ENCODE results near the gene DNASE1L2. TPM values are rescaled to one million over a fixed set of nuclear protein-coding genes. Genes with fewer than 3 reads are reported as not detected.

DNASE1L2 gene
- total RNA-seq, 1 experiment from 2014 or later: 1.5 TPM

- BruUV-seq (replicated peaks): no TSS peak
- H3K36me3 Mint-ChIP-seq (ENCODE audit: insufficient read depth, unreplicated experiment): no peaks in the 10 kb centered on the region
- no peak for DNase-seq (ENCODE audit: unreplicated experiment)
- H3K9me3 Mint-ChIP-seq (ENCODE audit: unreplicated experiment): no peaks in the 10 kb centered on the region
- no peaks in the 10 kb centered on the region for H3K27me3 Mint-ChIP-seq (ENCODE audit: insufficient read depth, unreplicated experiment)
- intact Hi-C loops (cut with micrococcal nuclease): no loop called here
- ChIA-PET CTCF (no interaction called here), POLR2A (interaction anchor here (0.6 to 1.1 kb wide), 3 partner anchors 16 to 393 kb away, joined by 3 read pairs; no protein-coding TSS in a partner anchor)
- TF ChIP-seq, protein P1, sequence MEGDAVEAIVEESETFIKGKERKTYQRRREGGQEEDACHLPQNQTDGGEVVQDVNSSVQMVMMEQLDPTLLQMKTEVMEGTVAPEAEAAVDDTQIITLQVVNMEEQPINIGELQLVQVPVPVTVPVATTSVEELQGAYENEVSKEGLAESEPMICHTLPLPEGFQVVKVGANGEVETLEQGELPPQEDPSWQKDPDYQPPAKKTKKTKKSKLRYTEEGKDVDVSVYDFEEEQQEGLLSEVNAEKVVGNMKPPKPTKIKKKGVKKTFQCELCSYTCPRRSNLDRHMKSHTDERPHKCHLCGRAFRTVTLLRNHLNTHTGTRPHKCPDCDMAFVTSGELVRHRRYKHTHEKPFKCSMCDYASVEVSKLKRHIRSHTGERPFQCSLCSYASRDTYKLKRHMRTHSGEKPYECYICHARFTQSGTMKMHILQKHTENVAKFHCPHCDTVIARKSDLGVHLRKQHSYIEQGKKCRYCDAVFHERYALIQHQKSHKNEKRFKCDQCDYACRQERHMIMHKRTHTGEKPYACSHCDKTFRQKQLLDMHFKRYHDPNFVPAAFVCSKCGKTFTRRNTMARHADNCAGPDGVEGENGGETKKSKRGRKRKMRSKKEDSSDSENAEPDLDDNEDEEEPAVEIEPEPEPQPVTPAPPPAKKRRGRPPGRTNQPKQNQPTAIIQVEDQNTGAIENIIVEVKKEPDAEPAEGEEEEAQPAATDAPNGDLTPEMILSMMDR (IDR thresholded peaks at IDR 0.05; ENCODE audit: unreplicated experiment): no peak
- no peak overlapping the region for H3K4me3 Mint-ChIP-seq (ENCODE audit: unreplicated experiment)
- H3K4me1 Mint-ChIP-seq (ENCODE audit: insufficient read depth, unreplicated experiment): no peaks in the 10 kb centered on the region
- no peak overlapping the region for H3K27ac Mint-ChIP-seq (ENCODE audit: low read depth, unreplicated experiment)
Measured at GRCh38 chr16:2189252-2189893, 46.9 kb upstream of the DNASE1L2 start.

GRCh38 chr16:2190002-2190658 lies 46.1 kb upstream of the DNASE1L2 start:
- BruUV-seq (replicated peaks): no TSS peak
- H3K4me1 Mint-ChIP-seq (ENCODE audit: insufficient read depth, unreplicated experiment): no peaks in the 10 kb centered on the region

DNA sequence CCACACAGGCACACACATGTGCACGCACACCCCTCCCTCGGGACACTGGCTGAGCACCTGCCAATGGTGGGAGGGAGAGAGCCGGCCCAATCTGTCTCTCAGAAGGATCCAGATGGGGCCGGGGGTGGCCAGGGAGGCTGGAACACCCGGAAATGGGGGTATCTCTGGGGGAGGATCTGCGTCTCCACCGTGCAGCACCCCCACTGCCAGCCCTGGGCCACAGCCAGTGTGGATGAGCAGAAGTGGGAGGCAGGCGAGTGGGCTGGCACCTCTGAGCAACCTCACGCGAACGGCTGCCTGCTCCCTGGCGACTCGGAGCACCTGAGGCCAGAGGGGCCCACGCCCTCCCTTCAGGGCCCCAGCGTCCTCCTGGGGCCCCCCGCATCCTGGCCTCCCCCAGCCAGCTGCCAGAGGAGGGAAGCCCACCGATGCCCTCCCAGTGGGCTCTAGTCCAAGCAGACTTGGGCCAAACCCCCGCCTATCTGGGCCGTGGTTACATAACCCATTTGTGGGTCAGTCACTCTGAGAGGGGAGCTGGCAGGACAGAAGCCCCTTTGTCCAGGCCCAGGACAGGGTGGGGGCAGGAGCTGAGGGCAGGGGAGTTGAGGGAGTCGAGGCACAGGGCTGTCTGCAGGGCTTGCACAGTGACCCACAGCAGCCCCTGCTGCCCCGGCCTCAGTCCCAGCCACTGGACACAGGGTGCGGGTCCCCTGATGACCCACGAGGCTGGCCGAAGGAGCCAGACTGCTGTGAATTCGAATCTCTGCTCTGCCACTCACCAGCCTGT lies 45.4 kb upstream of the DNASE1L2 start:
- no peak for DNase-seq (ENCODE audit: unreplicated experiment)

More at GRCh38 chr16:2190002-2190658, 46.1 kb upstream of the DNASE1L2 start:
- CTCF ChIA-PET: no interaction called here
- Mint-ChIP-seq H3K27ac (ENCODE audit: low read depth, unreplicated experiment) (no peak overlapping the region), H3K36me3 (ENCODE audit: insufficient read depth, unreplicated experiment) (no peaks in the 10 kb centered on the region), H3K27me3 (ENCODE audit: insufficient read depth, unreplicated experiment) (no peaks in the 10 kb centered on the region), H3K4me3 (ENCODE audit: unreplicated experiment) (no peak overlapping the region), H3K9me3 (ENCODE audit: unreplicated experiment) (no peaks in the 10 kb centered on the region)
- DNase-seq (ENCODE audit: unreplicated experiment): no peak
- TF ChIP-seq, protein P1 (IDR thresholded peaks at IDR 0.05; ENCODE audit: unreplicated experiment): no peak
- intact Hi-C loops (cut with micrococcal nuclease): no loop called here
- POLR2A ChIA-PET: interaction anchor here (1.1 kb wide), 1 partner anchor 16 kb away, joined by 3 read pairs; no protein-coding TSS in a partner anchor

More for the DNA sequence above, 45.4 kb upstream of the DNASE1L2 start:
- no TSS peak for BruUV-seq (replicated peaks)
- Mint-ChIP-seq H3K4me1 (ENCODE audit: insufficient read depth, unreplicated experiment) (no peaks in the 10 kb centered on the region), H3K27me3 (ENCODE audit: insufficient read depth, unreplicated experiment) (no peaks in the 10 kb centered on the region), H3K36me3 (ENCODE audit: insufficient read depth, unreplicated experiment) (no peaks in the 10 kb centered on the region), H3K27ac (ENCODE audit: low read depth, unreplicated experiment) (no peak overlapping the region), H3K4me3 (ENCODE audit: unreplicated experiment) (no peak overlapping the region), H3K9me3 (ENCODE audit: unreplicated experiment) (no peaks in the 10 kb centered on the region)
- intact Hi-C loops (cut with micrococcal nuclease): no loop called here
- CTCF ChIA-PET: interaction anchor here (0.5 to 0.6 kb wide), 2 partner anchors 13 to 34 kb away, joined by 3 to 5 read pairs; no protein-coding TSS in a partner anchor
- TF ChIP-seq, protein P1 (IDR thresholded peaks at IDR 0.05; ENCODE audit: unreplicated experiment): no peak
- POLR2A ChIA-PET: interaction anchor here (0.8 to 1.1 kb wide), 2 partner anchors 15 to 35 kb away, joined by 3 read pairs; partner anchors contain the start of gene TRAF7
